Activated CD4-positive, alpha-beta T cell treated with anti-CD3 and anti-CD28 coated beads, Interleukin-2, amount 50 U/mL, for 24 hours (primary cell): Measurements from ENCODE around the gene SGCD.

Experiments used
- DNase-seq, 2 donors: peaks; one replicate each; pipeline ENCODE4 v3.0.0-alpha.2; 2020; ENCODE audit warnings: low read depth in 1 of 2, low spot score in 1 of 2

Gene SGCD

DNA sequence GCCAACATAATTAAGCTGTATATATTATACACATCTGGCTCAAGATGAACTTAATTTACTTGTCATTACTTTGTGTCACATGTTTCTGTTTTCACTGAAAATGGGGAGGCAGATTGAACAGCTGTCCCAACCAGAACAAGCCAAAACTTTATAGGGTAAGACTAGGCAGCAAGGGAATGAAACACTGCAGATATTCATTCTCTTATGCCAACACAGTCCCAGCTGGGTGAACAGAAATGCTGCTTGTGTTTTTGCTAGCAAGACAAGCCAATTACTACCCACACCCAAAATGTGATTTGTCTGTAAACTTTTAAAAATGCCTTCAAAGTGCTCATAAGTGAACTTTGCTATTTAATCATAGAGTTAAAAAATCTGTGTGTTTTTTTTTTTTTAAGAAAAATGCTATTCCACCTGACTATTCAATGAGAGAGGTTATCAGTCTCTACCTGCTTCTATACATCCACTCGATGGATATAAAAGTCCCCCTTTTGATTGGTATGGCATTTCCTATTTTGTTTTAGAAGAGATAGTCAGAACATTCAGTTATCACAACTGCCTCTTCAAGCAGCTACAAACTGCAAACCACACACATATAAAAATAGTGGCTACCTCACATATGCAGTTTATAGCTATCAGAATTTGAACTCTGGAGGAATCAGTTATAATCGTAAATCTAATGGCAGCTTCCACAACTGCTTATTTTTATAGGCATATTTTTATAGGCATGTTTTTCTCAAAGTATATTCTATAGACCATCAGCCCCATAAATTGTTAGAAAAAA is 431.2 kb downstream of the SGCD start:
- DNase-seq = no peak

GRCh38 chr5:156759156-156759555 is 432.2 kb downstream of the SGCD start:
- no peak for DNase-seq

GRCh38 chr5:156762771-156763170 is 435.8 kb downstream of the SGCD start:
- DNase-seq = no peak

GRCh38 chr5:156764176-156764971 is 437.4 kb downstream of the SGCD start:
- no peak for DNase-seq

DNA sequence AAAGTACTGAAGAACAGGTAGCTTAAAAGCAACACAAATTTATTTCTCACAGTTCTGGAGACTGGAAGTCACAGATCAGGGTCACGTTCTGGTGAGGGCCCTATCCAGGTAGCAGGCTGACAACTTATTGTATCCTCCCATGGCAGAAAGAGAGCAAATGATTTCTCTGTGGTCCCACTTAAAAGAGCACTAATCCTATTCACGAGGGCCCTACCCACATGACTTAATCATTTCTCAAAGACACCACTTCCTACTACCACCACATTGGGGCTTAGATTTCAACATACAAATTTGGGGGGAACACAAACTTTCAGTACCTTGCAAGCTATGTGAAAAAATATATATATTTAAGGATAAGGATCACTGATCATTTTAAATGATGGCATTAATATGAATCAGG is 447.3 kb downstream of the SGCD start:
- no peak for DNase-seq

- DNase-seq = no peak
These were observed 451.3 kb downstream of the SGCD start for GRCh38 chr5:156778139-156778706.

DNA sequence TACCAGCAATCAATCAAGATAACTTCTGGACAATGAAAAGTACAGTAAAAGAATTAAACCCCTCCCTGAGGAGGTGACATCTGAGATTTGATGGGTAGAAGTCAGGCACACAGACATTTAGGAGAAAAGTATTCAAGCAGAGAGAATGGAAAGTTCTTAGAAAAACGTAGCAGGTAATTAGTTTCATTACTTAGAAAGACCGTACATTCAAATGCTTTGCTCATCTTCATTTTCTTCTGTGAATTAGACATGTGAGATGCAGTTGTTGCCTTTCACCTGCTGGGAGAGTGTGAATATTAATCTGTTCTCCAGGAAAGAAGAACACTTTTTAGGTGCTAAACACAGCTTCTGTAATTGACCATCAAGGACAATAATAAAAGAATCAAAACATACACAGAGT is 451.8 kb downstream of the SGCD start:
- no peak for DNase-seq

DNA sequence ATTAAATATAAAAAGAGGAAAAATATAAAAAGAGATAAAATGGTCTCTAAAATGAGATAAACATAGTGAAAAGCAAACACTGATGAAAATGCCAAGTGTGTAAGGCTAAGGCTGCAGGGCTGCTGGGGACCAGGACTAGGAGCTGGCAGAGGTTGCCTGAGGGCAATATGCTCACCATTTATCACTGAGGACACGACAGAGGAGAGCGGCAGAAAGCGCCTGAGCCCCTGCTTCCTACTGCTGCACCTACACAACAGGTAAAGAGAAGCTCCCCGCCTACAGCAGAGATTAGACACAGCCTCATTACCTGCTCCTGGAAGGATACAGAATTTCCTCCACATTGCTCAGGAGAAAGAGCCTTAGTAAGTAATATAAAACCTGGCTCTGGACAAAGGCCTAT is 452.5 kb downstream of the SGCD start:
- no peak for DNase-seq

DNA sequence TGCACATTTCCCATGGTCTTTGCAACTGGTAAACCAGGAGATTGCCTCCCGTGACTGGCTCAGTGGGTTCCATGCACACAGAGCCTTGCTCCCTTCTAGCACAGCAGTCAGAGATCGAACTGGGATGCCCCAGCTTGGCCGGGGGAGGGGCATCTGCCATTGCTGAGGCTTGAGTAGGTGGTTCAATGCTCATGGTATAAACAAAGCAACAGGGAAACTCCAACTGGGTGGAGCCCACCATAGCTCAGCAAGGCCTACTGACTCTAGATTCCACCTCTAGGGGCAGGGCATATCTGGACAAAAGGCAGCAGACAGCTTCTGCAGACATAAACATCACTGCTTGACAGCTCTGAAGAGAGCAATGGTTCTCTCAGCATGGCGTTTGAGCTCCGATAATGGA is 456.1 kb downstream of the SGCD start:
- DNase-seq = no peak

DNA sequence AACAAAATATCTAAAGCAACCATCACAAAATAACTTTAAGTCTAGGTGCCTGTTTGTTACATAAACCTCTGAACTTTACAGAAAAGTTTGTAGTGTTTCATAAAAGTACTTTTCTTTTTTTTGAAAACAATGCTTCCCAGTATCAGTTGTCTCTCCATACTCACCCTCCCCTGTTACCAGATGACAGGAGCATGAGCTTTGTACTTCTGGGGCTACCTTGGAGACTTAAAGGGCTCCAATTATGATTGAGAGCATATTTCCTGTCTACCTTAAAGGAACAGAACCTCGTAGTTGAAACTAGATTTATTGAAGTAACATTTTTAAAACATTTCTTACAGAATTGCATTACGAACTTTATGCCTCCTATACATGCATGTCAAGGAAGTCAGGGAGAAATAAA is 467.7 kb downstream of the SGCD start:
- no peak for DNase-seq

DNA sequence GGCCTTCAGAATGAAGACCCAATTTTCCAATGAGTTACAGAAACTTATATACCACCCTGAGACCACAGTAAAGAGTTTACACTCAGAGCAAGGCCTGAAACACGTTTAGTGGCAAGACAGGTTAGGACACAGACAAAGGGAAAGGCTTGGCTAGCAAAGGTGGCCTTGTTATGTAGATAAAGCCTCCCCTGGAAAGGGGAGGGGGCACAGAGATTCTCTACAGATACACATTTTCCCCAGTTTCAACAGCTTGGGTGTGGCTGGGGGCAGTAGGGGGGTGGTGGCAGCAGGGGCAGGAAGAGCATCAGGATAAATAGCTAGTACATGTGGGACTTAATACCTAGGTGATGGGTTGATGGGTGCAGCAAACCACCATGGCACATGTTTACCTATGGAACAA is 471.2 kb downstream of the SGCD start:
- no peak for DNase-seq

- no peak for DNase-seq
These were observed 472.2 kb downstream of the SGCD start for GRCh38 chr5:156799171-156799570.

- DNase-seq = no peak
These were observed 474.0 kb downstream of the SGCD start for GRCh38 chr5:156800929-156801328.

DNA sequence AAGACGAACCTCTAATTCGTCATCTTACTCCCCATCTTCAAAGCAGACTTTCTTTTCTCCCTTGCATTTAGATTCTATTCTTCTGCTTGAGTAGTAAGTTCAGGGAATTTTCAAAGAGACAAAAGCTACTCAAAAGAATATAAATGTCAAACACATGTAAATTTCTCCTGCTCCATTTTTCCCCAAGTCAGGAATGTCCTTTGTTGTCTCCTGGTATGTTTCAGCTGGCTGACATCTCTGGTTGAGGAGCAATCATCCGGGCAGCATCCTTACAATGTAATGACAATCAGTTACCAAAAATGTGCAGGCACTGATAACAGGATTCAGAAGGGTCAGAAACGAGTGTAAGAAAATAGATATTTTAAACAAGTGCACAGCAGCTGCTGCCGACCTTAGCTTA is 475.5 kb downstream of the SGCD start:
- no peak for DNase-seq

DNA sequence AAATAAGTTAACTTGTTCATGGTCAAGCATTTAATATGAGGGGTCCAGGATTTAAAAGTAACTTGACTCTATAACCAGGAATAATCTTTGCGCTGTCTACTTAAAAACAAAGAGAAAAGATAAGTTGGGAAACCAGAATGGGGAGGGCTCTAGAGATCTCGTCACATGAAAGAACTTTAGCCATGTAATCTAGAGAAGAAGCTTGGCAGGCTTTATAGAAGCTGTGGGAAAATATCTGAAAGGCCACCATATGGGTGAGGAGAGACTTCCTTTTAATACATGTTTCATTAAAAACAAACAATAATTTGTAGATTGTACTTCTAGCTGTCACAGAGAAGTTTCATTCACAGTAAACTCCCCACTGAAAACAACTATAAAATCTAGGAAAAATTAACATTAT is 476.4 kb downstream of the SGCD start:
- DNase-seq = no peak

GRCh38 chr5:156812959-156813358 is 486.0 kb downstream of the SGCD start:
- no peak for DNase-seq

DNA sequence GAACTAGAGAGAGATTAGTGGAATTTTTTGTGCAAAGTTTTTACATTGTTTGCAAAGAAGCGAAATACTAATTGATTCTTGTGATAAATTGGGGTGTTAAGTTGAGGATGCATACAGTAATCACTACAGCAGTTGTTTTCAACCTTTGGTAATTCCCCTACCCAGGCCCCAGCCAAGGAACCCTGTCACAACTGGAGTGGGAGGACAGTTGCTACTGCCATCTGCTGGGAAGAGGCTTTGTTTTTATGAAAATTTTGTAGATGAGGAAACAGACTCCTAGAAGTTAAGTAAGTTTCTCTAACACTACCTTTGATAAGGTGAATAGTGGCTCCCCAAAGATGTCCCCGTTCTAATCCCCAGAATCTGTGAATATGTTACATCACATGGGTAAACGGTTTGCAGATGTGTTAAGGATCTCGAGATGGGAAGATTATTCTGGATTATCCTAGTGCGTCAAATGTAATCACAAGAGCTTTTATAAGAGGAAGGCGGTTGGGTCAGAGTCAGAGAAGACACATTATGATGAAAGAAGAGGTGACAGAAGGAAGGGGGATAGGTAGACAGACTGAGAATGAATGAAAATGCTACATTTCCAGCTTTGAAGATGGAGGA is 489.1 kb downstream of the SGCD start:
- peak in 1 of 2 donors; percentile 11 for DNase-seq
